Neural cell (in vitro differentiated cells): ENCODE measurements around the gene MEF2A.

Experiments used
- CTCF ChIP-seq: fragments of 450-650 bp; IDR thresholded peaks from 2 replicates; pipeline ENCODE4 v1.5.1; 2014; ENCODE audit warnings: antibody characterized with exemption, mild to moderate bottlenecking, moderate library complexity; ENCODE audit not compliant: poor library complexity, severe bottlenecking
- EP300 ChIP-seq: fragments of 450-650 bp; conservative IDR thresholded peaks from 2 replicates; pipeline ENCODE4 v1.6.1; 2014; ENCODE audit warnings: antibody characterized with exemption, mild to moderate bottlenecking, moderate library complexity; ENCODE audit not compliant: poor library complexity, severe bottlenecking
- EZH2 ChIP-seq: fragments of 200-600, 300-800 bp; shearing (Covaris generic), sonication (generic); IDR thresholded peaks from 2 replicates; pipeline ENCODE4 v1.6.1; 2014; ENCODE audit warnings: antibody characterized with exemption, low read length, borderline replicate concordance, mild to moderate bottlenecking; ENCODE audit not compliant: insufficient read depth, poor library complexity, severe bottlenecking
- POLR2AphosphoS5 ChIP-seq: IDR thresholded peaks from 2 replicates; pipeline ENCODE4 v1.6.1; 2012
- RAD21 ChIP-seq: fragments of 450-650 bp; conservative IDR thresholded peaks from 2 replicates; pipeline ENCODE4 v1.6.1; 2014; ENCODE audit warnings: antibody characterized with exemption, mild to moderate bottlenecking, moderate library complexity
- REST ChIP-seq: IDR thresholded peaks from 2 replicates; pipeline ENCODE4 v1.6.1; 2012; ENCODE audit warnings: borderline replicate concordance
- SMC3 ChIP-seq: fragments of 450-650 bp; conservative IDR thresholded peaks from 2 replicates; pipeline ENCODE4 v1.6.1; 2014; ENCODE audit warnings: antibody characterized with exemption, mild to moderate bottlenecking, moderate library complexity; ENCODE audit not compliant: poor library complexity

- TF ChIP-seq CTCF (no peak), EP300 (no peak), RAD21 (no peak), REST (no peak), POLR2AphosphoS5 (no peak), SMC3 (no peak), EZH2 (no peak)
Measured at GRCh38 chr15:99645543-99645935, 79.8 kb downstream of the MEF2A start.
